ENCODE measurements around the gene GPC3.

The GPC3 gene

GRCh38 chrX:133958997-133959688, 26.3 kb downstream of the GPC3 start:
- POLR2A ChIA-PET = no interaction called here
- no peak for DNase-seq (ENCODE audit: extremely low spot score)
- CTCF ChIA-PET = interaction anchor here (1.1 kb wide), 1 partner anchor 18 kb away, joined by 3 read pairs; no protein-coding TSS in a partner anchor
- no peak for TF ChIP-seq CTCF (IDR thresholded peaks at IDR 0.05; ENCODE audit: control extremely low read depth, extremely low read depth, low read depth, missing control alignments)

- ChIA-PET CTCF (interaction anchor here (0.8 to 1.9 kb wide), 2 partner anchors 8 to 179 kb away, joined by 3 to 5 read pairs; no protein-coding TSS in a partner anchor), POLR2A (no interaction called here)
- DNase-seq (ENCODE audit: extremely low spot score) = no peak
- TF ChIP-seq CTCF (IDR thresholded peaks at IDR 0.05; ENCODE audit: control extremely low read depth, extremely low read depth, low read depth, missing control alignments) = no peak
Observed at GRCh38 chrX:133956570-133957340, 28.6 kb downstream of the GPC3 start.

- CTCF ChIA-PET = no interaction called here
- no peak for DNase-seq (ENCODE audit: extremely low spot score)
- no peak for TF ChIP-seq CTCF (IDR thresholded peaks at IDR 0.05; ENCODE audit: control extremely low read depth, extremely low read depth, low read depth, missing control alignments)
- POLR2A ChIA-PET = no interaction called here
Observed at GRCh38 chrX:133953785-133954355, 31.5 kb downstream of the GPC3 start.

GRCh38 chrX:133953078-133953477, 32.3 kb downstream of the GPC3 start:
- POLR2A ChIA-PET = no interaction called here
- no peak for TF ChIP-seq CTCF (IDR thresholded peaks at IDR 0.05; ENCODE audit: control extremely low read depth, extremely low read depth, low read depth, missing control alignments)
- no peak for DNase-seq (ENCODE audit: extremely low spot score)
- CTCF ChIA-PET = no interaction called here

- CTCF ChIA-PET = no interaction called here
- POLR2A ChIA-PET = no interaction called here
- no peak for TF ChIP-seq CTCF (IDR thresholded peaks at IDR 0.05; ENCODE audit: control extremely low read depth, extremely low read depth, low read depth, missing control alignments)
- no peak for DNase-seq (ENCODE audit: extremely low spot score)
Observed at GRCh38 chrX:133951098-133951497, 34.3 kb downstream of the GPC3 start.

- no peak for DNase-seq (ENCODE audit: extremely low spot score)
- POLR2A ChIA-PET = no interaction called here
- CTCF ChIA-PET = no interaction called here
- TF ChIP-seq CTCF (IDR thresholded peaks at IDR 0.05; ENCODE audit: control extremely low read depth, extremely low read depth, low read depth, missing control alignments) = no peak
Observed at GRCh38 chrX:133950214-133950613, 35.2 kb downstream of the GPC3 start.
